A549 (cell line): Measurements from ENCODE around the gene NPHS1. TPM values are rescaled to one million over a fixed set of nuclear protein-coding genes. Genes with fewer than 3 reads are reported as not detected.
A peak's percentile ranks its signal among the peaks of the same experiment; 100 is the strongest.

Experiments
- ATAC-seq, 2 experiments: fragments of 200-7000 bp in 1 of 2; fragments of >200 bp in 1 of 2; cut with Nextera tagmentation in 1 of 2; cut with Tn5 transposase in 1 of 2; 3 replicates each; pipeline versions ENCODE4 v1.8.0 to v1.9.1; 2018 to 2020; ENCODE audit warnings: mild to moderate bottlenecking in 1 of 2, moderate library complexity in 1 of 2
- CTCF ChIA-PET: fragments of 300-600 bp; sonication (Branson Sonifier 250); formaldehyde crosslinking; extraction: SDS; loops from one replicate; lab custom pipeline; 2021; ENCODE audit warnings: antibody characterized with exemption, inconsistent platforms; lab: Yijun Ruan, JAX
- POLR2A ChIA-PET: fragments of 350-600 bp; formaldehyde crosslinking; extraction: SDS; loops from one replicate; lab custom pipeline; 2021; ENCODE audit warnings: antibody characterized with exemption, inconsistent platforms; lab: Yijun Ruan, JAX
- DNase-seq, 2 experiments: peaks; one replicate each; pipeline versions ENCODE4 v3.0.0 to v3.0.0-alpha.2; 2011 to 2016; ENCODE audit warnings: low read depth in 1 of 2, low spot score in 1 of 2
- FAIRE-seq: peaks from 2 replicates; lab custom pipeline; 2011; peaks lifted over from hg19 to GRCh38; lab: Jason Lieb, UNC
- H3K27ac ChIP-seq, 2 experiments: fragments of >200 bp; sonication (Bioruptor Twin); formaldehyde crosslinking; 3 replicates each; pipeline ENCODE4 v1.5.1; 2016 to 2017
- H3K4me1 ChIP-seq: fragments of >200 bp; sonication (Bioruptor Twin); formaldehyde crosslinking; 3 replicates; pipeline ENCODE4 v1.6.1; 2016
- H3K4me2 ChIP-seq: fragments of >200 bp; sonication (Bioruptor Twin); formaldehyde crosslinking; 3 replicates; pipeline ENCODE4 v1.6.1; 2016
- H3K4me3 ChIP-seq: fragments of >200 bp; sonication (Bioruptor Twin); formaldehyde crosslinking; 3 replicates; pipeline ENCODE4 v1.5.1; 2016
- H3K9me3 ChIP-seq: fragments of >200 bp; sonication (Bioruptor Twin); formaldehyde crosslinking; 3 replicates; pipeline ENCODE4 v1.6.1; 2016
- CBX2 ChIP-seq: fragments of 200-600 bp; sonication (generic); IDR thresholded peaks from 2 replicates; pipeline ENCODE4 v1.6.1; 2016; ENCODE audit warnings: low read depth, mild to moderate bottlenecking, borderline replicate concordance
- CBX8 ChIP-seq: fragments of 200-600 bp; sonication (generic); IDR thresholded peaks from 2 replicates; pipeline ENCODE4 v1.6.1; 2016
- CHD2 ChIP-seq: fragments of 150-350 bp; IDR thresholded peaks from 2 replicates; pipeline ENCODE4 v1.6.1; 2014; ENCODE audit warnings: low read length; ENCODE audit not compliant: partially characterized antibody
- EHF ChIP-seq: fragments of 250-450 bp; sonication (Bioruptor Pico); IDR thresholded peaks from 2 replicates; pipeline ENCODE4 v1.5.0; 2020; ENCODE audit warnings: mild to moderate bottlenecking
- EHMT2 ChIP-seq: fragments of 200-600 bp; sonication (generic); IDR thresholded peaks from 2 replicates; pipeline ENCODE4 v1.6.1; 2016; ENCODE audit warnings: antibody characterized with exemption, low read depth, mild to moderate bottlenecking, moderate library complexity
- ESRRA ChIP-seq: fragments of 150-350 bp; IDR thresholded peaks from 2 replicates; pipeline ENCODE4 v1.6.1; 2014; ENCODE audit warnings: mild to moderate bottlenecking, low read length, borderline replicate concordance
- FOXS1 ChIP-seq: fragments of 250-450 bp; sonication (Bioruptor Pico); IDR thresholded peaks from 2 replicates; pipeline ENCODE4 v1.5.0; 2020; ENCODE audit warnings: mild to moderate bottlenecking, moderate library complexity
- GATA3 ChIP-seq: IDR thresholded peaks from 2 replicates; pipeline ENCODE4 v1.6.1; 2012; ENCODE audit warnings: borderline replicate concordance
- HOXA7 ChIP-seq: fragments of 250-450 bp; sonication (Bioruptor Pico); IDR thresholded peaks from 2 replicates; pipeline ENCODE4 v1.5.0; 2020; ENCODE audit warnings: mild to moderate bottlenecking, moderate library complexity
- JUNB ChIP-seq: fragments of >200 bp; sonication (Bioruptor Twin); formaldehyde crosslinking; IDR thresholded peaks from 2 replicates; pipeline ENCODE4 v1.6.1; 2016
- MAFK ChIP-seq: fragments of 450-650 bp; IDR thresholded peaks from 2 replicates; pipeline ENCODE4 v1.6.1; 2014; ENCODE audit not compliant: partially characterized antibody
- NPAS2 ChIP-seq: fragments of 250-450 bp; sonication (Bioruptor Pico); IDR thresholded peaks from 2 replicates; pipeline ENCODE4 v1.8.0; 2022; ENCODE audit warnings: mild to moderate bottlenecking, moderate library complexity, borderline replicate concordance
- NR3C1 ChIP-seq: fragments of >200 bp; sonication (Bioruptor Twin); formaldehyde crosslinking; IDR thresholded peaks from 3 replicates; pipeline ENCODE4 v1.6.1; 2017
- PHF8 ChIP-seq: fragments of 200-600 bp; sonication (generic); IDR thresholded peaks from 2 replicates; pipeline ENCODE4 v1.6.1; 2016; ENCODE audit warnings: low read depth, mild to moderate bottlenecking, antibody characterized with exemption, moderate library complexity, borderline replicate concordance
- POLR2A ChIP-seq: IDR thresholded peaks from 2 replicates; pipeline ENCODE4 v1.6.1; 2012; ENCODE audit warnings: mild to moderate bottlenecking, low read length
- POLR2AphosphoS2 ChIP-seq: conservative IDR thresholded peaks from 2 replicates; pipeline ENCODE4 v1.6.1; 2012; ENCODE audit warnings: low read length, improper control_type of control experiment, inconsistent platforms
- RAD21 ChIP-seq, 2 experiments: fragments of >200 bp in 1 of 2; sonication (Bioruptor Twin) in 1 of 2; formaldehyde crosslinking in 1 of 2; IDR thresholded peaks in 1 of 2; conservative IDR thresholded peaks in 1 of 2; 2 replicates in 1 of 2; 3 replicates in 1 of 2; pipeline ENCODE4 v1.6.1; 2012 to 2018; ENCODE audit warnings: inconsistent platforms in 1 of 2
- RARB ChIP-seq: fragments of 250-450 bp; sonication (Bioruptor Pico); IDR thresholded peaks from 2 replicates; pipeline ENCODE4 v1.8.0; 2021; ENCODE audit warnings: mild to moderate bottlenecking, moderate library complexity
- RCOR1 ChIP-seq: fragments of 150-350 bp; IDR thresholded peaks from 2 replicates; pipeline ENCODE4 v1.6.1; 2014; ENCODE audit warnings: antibody characterized with exemption, low read length, low read depth
- RNF2 ChIP-seq: fragments of 200-600 bp; sonication (generic); IDR thresholded peaks from 2 replicates; pipeline ENCODE4 v1.6.1; 2016; ENCODE audit warnings: low read depth, mild to moderate bottlenecking, antibody characterized with exemption, moderate library complexity, borderline replicate concordance
- TP53 ChIP-seq: fragments of 250-450 bp; sonication (Bioruptor Pico); IDR thresholded peaks from 2 replicates; pipeline ENCODE4 v1.5.0; 2021; ENCODE audit warnings: mild to moderate bottlenecking, moderate library complexity
- ZC3H11A ChIP-seq: fragments of 450-650 bp; IDR thresholded peaks from 2 replicates; pipeline ENCODE4 v1.6.1; 2014; ENCODE audit warnings: antibody characterized with exemption, mild to moderate bottlenecking
- whole genome bisulfite sequencing: methylation state at CpG from one replicate; pipeline ENCODE4 v1.1.6; 2017; ENCODE audit errors: missing lambda C conversion rate; 5-methylcytosine and 5-hydroxymethylcytosine counted together
- polyA minus RNA-seq: library from RNA; depleted of rRNA, polyadenylated mRNA; stranded (reverse); fragments of >200 nt; gene quantifications from 2 replicates; pipeline ENCODE4 v1.2.3, GENCODE V29; 2011; rRNA and poly(A)+ RNA removed
- polyA plus RNA-seq, 4 experiments: library from polyadenylated mRNA; depleted of rRNA in 3 of 4; stranded (reverse); fragments of >200 nt; fragmentation: RNase III in 1 of 4; extraction: RNeasy Plus Mini Kit Qiagen cat#74134 plus additional on column Dnase treatment in 1 of 4; gene quantifications; 2 replicates in 3 of 4; 3 replicates in 1 of 4; pipeline ENCODE4 v1.2.3, GENCODE V29; 2011 to 2017
- TF ChIP-seq, protein P1 (sequence below): IDR thresholded peaks from 2 replicates; pipeline ENCODE4 v1.6.1; 2012
- TF ChIP-seq, protein P2 (sequence below): IDR thresholded peaks from 2 replicates; pipeline ENCODE4 v1.6.1; 2012
- TF ChIP-seq, protein P3 (sequence below): fragments of >200 bp; sonication (Bioruptor Twin); formaldehyde crosslinking; IDR thresholded peaks from 2 replicates; pipeline ENCODE4 v1.6.1; 2016

NPHS1 gene, protein sequence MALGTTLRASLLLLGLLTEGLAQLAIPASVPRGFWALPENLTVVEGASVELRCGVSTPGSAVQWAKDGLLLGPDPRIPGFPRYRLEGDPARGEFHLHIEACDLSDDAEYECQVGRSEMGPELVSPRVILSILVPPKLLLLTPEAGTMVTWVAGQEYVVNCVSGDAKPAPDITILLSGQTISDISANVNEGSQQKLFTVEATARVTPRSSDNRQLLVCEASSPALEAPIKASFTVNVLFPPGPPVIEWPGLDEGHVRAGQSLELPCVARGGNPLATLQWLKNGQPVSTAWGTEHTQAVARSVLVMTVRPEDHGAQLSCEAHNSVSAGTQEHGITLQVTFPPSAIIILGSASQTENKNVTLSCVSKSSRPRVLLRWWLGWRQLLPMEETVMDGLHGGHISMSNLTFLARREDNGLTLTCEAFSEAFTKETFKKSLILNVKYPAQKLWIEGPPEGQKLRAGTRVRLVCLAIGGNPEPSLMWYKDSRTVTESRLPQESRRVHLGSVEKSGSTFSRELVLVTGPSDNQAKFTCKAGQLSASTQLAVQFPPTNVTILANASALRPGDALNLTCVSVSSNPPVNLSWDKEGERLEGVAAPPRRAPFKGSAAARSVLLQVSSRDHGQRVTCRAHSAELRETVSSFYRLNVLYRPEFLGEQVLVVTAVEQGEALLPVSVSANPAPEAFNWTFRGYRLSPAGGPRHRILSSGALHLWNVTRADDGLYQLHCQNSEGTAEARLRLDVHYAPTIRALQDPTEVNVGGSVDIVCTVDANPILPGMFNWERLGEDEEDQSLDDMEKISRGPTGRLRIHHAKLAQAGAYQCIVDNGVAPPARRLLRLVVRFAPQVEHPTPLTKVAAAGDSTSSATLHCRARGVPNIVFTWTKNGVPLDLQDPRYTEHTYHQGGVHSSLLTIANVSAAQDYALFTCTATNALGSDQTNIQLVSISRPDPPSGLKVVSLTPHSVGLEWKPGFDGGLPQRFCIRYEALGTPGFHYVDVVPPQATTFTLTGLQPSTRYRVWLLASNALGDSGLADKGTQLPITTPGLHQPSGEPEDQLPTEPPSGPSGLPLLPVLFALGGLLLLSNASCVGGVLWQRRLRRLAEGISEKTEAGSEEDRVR (N-terminal part only)
- polyA plus RNA-seq (2011; rRNA removed) (0.27 and 0.30 TPM in 2 replicates), polyA plus RNA-seq (2017; fragmentation: RNase III; extraction: RNeasy Plus Mini Kit Qiagen cat#74134 plus additional on column Dnase treatment) (0.16 to 0.27 TPM (median 0.21 TPM) in 3 replicates), polyA minus RNA-seq (0.05 and 0.37 TPM in 2 replicates)
- polyA plus RNA-seq (2012; cell fraction: cytosol; rRNA removed), result 0.04 and 0.10 TPM in 2 replicates
- 0.22 and 0.26 TPM in 2 replicates for polyA plus RNA-seq (2012; cell fraction: nucleus; rRNA removed)

DNA sequence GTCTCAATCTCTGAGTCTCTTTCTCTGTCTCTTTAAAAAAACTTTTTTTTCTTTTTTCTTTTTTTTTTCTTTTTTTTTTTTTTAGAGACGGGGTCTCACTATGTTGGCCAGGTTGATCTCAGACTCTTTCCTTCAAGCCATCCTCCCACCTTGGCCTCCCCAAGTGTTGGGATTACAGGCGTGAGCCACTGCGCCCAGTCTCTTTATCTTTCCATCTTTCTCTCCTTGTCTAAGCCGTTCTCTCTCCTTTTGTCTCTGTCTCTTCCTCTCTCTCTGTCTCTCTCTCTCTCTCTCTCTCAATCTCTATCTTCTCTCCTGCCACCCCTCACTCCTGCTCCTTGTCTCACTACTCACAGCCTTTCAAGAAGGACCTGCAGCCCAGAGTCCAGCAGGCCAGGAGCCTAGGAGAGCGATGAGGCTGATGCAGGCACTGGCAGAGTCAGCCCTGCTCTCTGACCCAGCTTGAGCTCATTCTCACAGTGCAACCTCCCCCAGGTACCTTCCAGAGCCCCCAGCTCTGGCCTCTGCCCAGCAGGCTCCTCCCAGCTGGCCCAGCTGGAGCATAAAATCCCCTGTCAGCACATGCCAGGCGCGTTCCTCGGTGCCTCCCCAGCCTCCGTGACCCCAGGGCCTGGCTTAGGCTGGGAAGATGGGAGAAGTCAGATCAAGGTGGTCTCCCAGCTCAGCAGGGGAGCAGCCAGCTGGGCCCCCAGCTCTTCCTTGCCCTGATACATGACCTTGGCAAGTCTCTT lies at the start of gene NPHS1:
Gene NPHS1, minus strand, starts transcription at position 476 of the 752 bp plus-strand sequence. CDS start 667 bp downstream, outside the sequence.
- no peak for FAIRE-seq
- Histone ChIP-seq H3K27ac (no peak within 1 kb of the TSS), H3K9me3 (no peaks in the 10 kb centered on the region), H3K4me2 (no peak within 1 kb of the TSS), H3K4me3 (no peak within 1 kb of the TSS), H3K4me1 (peaks cover 11% of the 10 kb centered on the region; the same call in 2 of the 3 replicates)
- TF ChIP-seq GATA3, result no peak
- TF ChIP-seq MAFK, result peak; percentile 27
- DNase-seq, result no peak
- no peak for ATAC-seq
- POLR2A ChIA-PET, result no interaction called here
- CTCF ChIA-PET, result interaction anchor here (0.6 to 1.9 kb wide), 2 partner anchors 28 to 250 kb away, joined by 3 to 6 read pairs; no protein-coding TSS in a partner anchor
- WGBS, result 72% methylated on average over 9 of the region's 9 CpGs

DNA sequence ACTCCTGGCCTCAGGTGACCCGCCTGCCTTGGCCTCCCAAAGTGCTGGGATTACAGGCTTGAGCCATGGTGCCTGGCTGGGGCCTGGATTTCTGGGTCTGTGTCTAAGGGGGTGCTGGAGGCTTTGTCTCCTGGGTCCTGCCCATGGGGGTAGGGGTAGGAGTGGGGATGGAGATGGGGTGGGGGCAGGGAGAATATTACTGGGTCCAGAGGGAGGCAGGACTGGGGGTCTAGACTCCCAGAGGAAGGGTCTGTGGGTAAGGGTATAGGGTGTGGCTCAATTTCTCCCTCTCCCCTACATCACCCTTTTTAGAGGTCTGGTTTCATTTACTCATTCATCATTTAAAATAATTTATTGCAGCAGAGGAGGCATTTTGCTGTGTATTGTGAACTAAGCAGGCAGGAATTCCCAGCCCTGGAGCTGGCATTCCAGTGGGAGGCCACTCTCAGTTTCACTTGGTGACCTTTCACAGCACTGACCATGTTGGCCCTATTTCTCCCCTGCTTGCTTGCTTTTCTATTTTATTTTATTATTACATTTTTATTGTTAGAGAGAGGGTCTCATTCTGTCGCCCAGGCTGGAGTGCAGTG lies 48.8 kb upstream of the NPHS1 start:
- H3K27ac ChIP-seq, result peak overlapping the region; percentile 80 to 89
- peak overlapping the region; percentile 84 for H3K4me3 ChIP-seq
- DNase-seq, result no peak

DNA sequence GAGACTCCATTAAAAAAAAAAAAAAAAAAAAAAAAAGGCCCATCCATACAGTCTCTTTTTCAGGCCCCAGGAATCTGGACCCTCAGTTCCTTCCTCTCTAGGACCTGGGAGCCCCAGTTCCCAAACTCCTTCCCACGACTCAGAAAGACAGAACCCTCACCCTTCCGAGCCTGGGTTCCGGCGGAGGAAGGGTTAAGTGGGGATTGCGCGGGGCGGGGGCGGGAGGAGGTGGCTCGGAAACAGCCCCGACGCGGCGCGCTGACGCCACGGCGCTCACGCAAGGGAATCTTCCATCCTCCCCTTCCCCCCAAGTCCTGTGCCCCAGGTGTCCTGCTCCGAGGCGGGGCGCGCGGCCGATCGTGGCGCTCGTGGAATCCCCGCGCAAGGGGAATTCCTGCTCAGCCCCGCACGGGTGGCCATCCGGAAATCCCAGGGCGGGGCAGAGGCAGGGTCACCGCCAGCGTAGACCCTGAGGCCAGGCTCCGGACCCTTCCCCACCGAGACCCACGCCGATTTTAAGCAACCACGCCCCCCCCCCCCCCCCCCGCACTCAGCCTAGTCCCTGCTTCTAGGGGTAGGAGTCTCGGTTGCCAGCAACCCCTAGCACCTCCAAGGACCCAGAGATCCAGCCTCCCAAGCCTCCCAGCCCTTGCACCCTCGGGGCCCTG lies 47.4 kb upstream of the NPHS1 start:
- H3K4me2 ChIP-seq, result peak overlapping the region; percentile 89
- FAIRE-seq (peak; percentile 96), DNase-seq (peak; percentile 93 to 98), ATAC-seq (peak; percentile 85 to 88)
- ChIA-PET POLR2A (interaction anchor here (1.0 to 1.4 kb wide), 3 partner anchors 32 to 197 kb away, joined by 4 to 14 read pairs (median 5); no protein-coding TSS in a partner anchor), CTCF (interaction anchor here (1.4 to 1.9 kb wide), 3 partner anchors 18 to 33 kb away, joined by 4 to 7 read pairs (median 6); no protein-coding TSS in a partner anchor)
- WGBS, result 1% methylated on average over 36 of the region's 43 CpGs
- no peaks in the 10 kb centered on the region for H3K9me3 ChIP-seq
- H3K27ac ChIP-seq, result peak overlapping the region; percentile 80 to 89
- H3K4me3 ChIP-seq, result peak overlapping the region; percentile 84
- peaks cover 26% of the 10 kb centered on the region for H3K4me1 ChIP-seq
- no peak for TF ChIP-seq RNF2
- no peak for TF ChIP-seq FOXS1 (CRISPR knock-in tag)
- TF ChIP-seq NR3C1, result no peak
- TF ChIP-seq, protein P1, sequence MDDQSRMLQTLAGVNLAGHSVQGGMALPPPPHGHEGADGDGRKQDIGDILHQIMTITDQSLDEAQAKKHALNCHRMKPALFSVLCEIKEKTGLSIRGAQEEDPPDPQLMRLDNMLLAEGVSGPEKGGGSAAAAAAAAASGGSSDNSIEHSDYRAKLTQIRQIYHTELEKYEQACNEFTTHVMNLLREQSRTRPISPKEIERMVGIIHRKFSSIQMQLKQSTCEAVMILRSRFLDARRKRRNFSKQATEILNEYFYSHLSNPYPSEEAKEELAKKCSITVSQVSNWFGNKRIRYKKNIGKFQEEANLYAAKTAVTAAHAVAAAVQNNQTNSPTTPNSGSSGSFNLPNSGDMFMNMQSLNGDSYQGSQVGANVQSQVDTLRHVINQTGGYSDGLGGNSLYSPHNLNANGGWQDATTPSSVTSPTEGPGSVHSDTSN, result peak; percentile 72; the same call in 1 of the 2 replicates
- TF ChIP-seq POLR2AphosphoS2, result no peak
- TF ChIP-seq RCOR1, result no peak
- no peak for TF ChIP-seq HOXA7 (CRISPR knock-in tag)
- TF ChIP-seq, protein P2, sequence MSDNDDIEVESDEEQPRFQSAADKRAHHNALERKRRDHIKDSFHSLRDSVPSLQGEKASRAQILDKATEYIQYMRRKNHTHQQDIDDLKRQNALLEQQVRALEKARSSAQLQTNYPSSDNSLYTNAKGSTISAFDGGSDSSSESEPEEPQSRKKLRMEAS, result peak; percentile 88
- TF ChIP-seq RARB, result no peak
- TF ChIP-seq CBX8, result no peak
- no peak; the same call in 1 of the 2 replicates for TF ChIP-seq PHF8
- no peak for TF ChIP-seq EHF (CRISPR knock-in tag)
- no peak for TF ChIP-seq EHMT2
- TF ChIP-seq ESRRA, result no peak

More for the DNA sequence above, 48.8 kb upstream of the NPHS1 start:
- ChIA-PET CTCF (interaction anchor here (1.4 to 1.9 kb wide), 3 partner anchors 19 to 31 kb away, joined by 4 to 7 read pairs (median 6); no protein-coding TSS in a partner anchor), POLR2A (interaction anchor here (0.7 to 1.4 kb wide), 4 partner anchors 18 to 794 kb away, joined by 3 to 14 read pairs (median 4); partner anchors contain the start of gene COX6B1)
- TF ChIP-seq, protein P3, sequence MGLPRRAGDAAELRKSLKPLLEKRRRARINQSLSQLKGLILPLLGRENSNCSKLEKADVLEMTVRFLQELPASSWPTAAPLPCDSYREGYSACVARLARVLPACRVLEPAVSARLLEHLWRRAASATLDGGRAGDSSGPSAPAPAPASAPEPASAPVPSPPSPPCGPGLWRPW, result no peak
- no peak for TF ChIP-seq JUNB
- TF ChIP-seq RAD21 (conservative IDR thresholded peaks at IDR 0.05 in 1 of 2, IDR thresholded peaks at IDR 0.05 in 1 of 2), result no peak
- no peak for TF ChIP-seq TP53
- TF ChIP-seq, protein P1, result no peak
- TF ChIP-seq CBX2, result no peak
- TF ChIP-seq ESRRA, result no peak
- TF ChIP-seq NPAS2 (CRISPR knock-in tag), result no peak
- no peak for TF ChIP-seq POLR2A
- TF ChIP-seq EHMT2, result no peak
- no peak for TF ChIP-seq ZC3H11A
- TF ChIP-seq CHD2, result no peak
- FAIRE-seq, result peak; percentile 13
- Histone ChIP-seq H3K9me3 (no peaks in the 10 kb centered on the region), H3K4me1 (peaks cover 26% of the 10 kb centered on the region), H3K4me2 (peak overlapping the region; percentile 89)
- no peak for ATAC-seq
- 19% methylated on average over 2 of the region's 2 CpGs for whole genome bisulfite sequencing
